ENCODE data around the gene FUT9. TPM values are rescaled to one million over a fixed set of nuclear protein-coding genes. Genes with fewer than 3 reads are reported as not detected.

The FUT9 gene
- total and polyA plus RNA-seq, 2 of the 8 experiments (the other 6 are each of a cell fraction or from before 2014, with no cell fraction given), result 0.85 to 4.9 TPM

- 0 out of 2 replicates have a peak, but pooled peaks have one; percentile 11 for TF ChIP-seq TBP (IDR thresholded peaks at IDR 0.05; ENCODE audit: low read depth, low read length)
- TF ChIP-seq EGR1 (IDR thresholded peaks at IDR 0.05; ENCODE audit: borderline replicate concordance, low read depth, low read length), result no peak
- TF ChIP-seq CBX5 (IDR thresholded peaks at IDR 0.05; ENCODE audit: low read depth, low read length), result no peak
- TF ChIP-seq GABPA (IDR thresholded peaks at IDR 0.05; ENCODE audit: borderline replicate concordance, insufficient read depth, low read length), result no peak
- no peak for TF ChIP-seq USF2 (IDR thresholded peaks at IDR 0.05; ENCODE audit: low read length)
- no peak for TF ChIP-seq CREB1 (IDR thresholded peaks at IDR 0.05)
- no peak for TF ChIP-seq RXRA (IDR thresholded peaks at IDR 0.05; ENCODE audit: insufficient read depth, low read depth, low read length)
- no peak for TF ChIP-seq RFX5 (IDR thresholded peaks at IDR 0.05; ENCODE audit: borderline replicate concordance, low read depth, low read length)
- no peak for TF ChIP-seq JUN (IDR thresholded peaks at IDR 0.05; ENCODE audit: low read depth, low read length)
- no peak for TF ChIP-seq SUZ12 (IDR thresholded peaks at IDR 0.05; ENCODE audit: low read length)
- no peak for TF ChIP-seq EZH2 (IDR thresholded peaks at IDR 0.05; ENCODE audit: low read depth, low read length, severe bottlenecking)
- peak; percentile 27 to 57 for TF ChIP-seq POLR2A (IDR thresholded peaks at IDR 0.05; ENCODE audit: control extremely low read depth in 1 of 2, low read depth in 2 of 2, low read length in 2 of 2)
- TF ChIP-seq BCL11A (IDR thresholded peaks at IDR 0.05; ENCODE audit: low read depth in 2 of 2, low read length in 2 of 2), result no peak
- no peak for TF ChIP-seq ZNF274 (IDR thresholded peaks at IDR 0.05; ENCODE audit: borderline replicate concordance, extremely low read depth, low read length)
- no peak for TF ChIP-seq ATF3 (IDR thresholded peaks at IDR 0.05; ENCODE audit: insufficient read depth, low read depth, low read length)
- no peak for TF ChIP-seq POLR2AphosphoS5 (IDR thresholded peaks at IDR 0.05; ENCODE audit: low read depth, low read length)
- TF ChIP-seq HDAC6 (IDR thresholded peaks at IDR 0.05; ENCODE audit: low read depth, low read length), result no peak
- TF ChIP-seq NANOG (IDR thresholded peaks at IDR 0.05; ENCODE audit: insufficient read depth, low read depth, low read length, poor library complexity, severe bottlenecking), result no peak
- no peak for TF ChIP-seq CBX8 (IDR thresholded peaks at IDR 0.05; ENCODE audit: borderline replicate concordance, low read depth, low read length)
- peak; percentile 65 for TF ChIP-seq TAF1 (IDR thresholded peaks at IDR 0.05; ENCODE audit: low read depth, low read length)
- TF ChIP-seq CEBPB (IDR thresholded peaks at IDR 0.05; ENCODE audit: low read depth, low read length), result no peak
- no peak for TF ChIP-seq ASH2L (IDR thresholded peaks at IDR 0.05; ENCODE audit: low read length)
- TF ChIP-seq MAFK (IDR thresholded peaks at IDR 0.05; ENCODE audit: low read depth, low read length), result no peak
- TF ChIP-seq SP2 (IDR thresholded peaks at IDR 0.05; ENCODE audit: low read length), result no peak
- TF ChIP-seq CTBP2 (IDR thresholded peaks at IDR 0.05; ENCODE audit: borderline replicate concordance, insufficient read depth, insufficient read length, low read length), result no peak
- TF ChIP-seq GTF2F1 (IDR thresholded peaks at IDR 0.05; ENCODE audit: borderline replicate concordance, low read depth, low read length), result no peak
These were observed 146.9 kb downstream of the FUT9 start (continued) for GRCh38 chr6:96162711-96163120.
